Right lobe of liver (tissue), 4 donors: ENCODE data around the gene GALNTL6.

Experiments used
- CTCF ChIP-seq, 4 donors: fragments of 200-600 bp in 3 of 4; fragments of 450-650 bp in 1 of 4; IDR thresholded peaks; one replicate each; pipeline versions ENCODE4 v1.5.1 to v1.8.0; 2016 to 2022; ENCODE audit warnings: antibody characterized with exemption in 4 of 4, mild to moderate bottlenecking in 2 of 4
- POLR2A ChIP-seq: fragments of 450-650 bp; IDR thresholded peaks from one replicate; pipeline ENCODE4 v1.6.1; 2017; ENCODE audit warnings: antibody characterized with exemption, mild to moderate bottlenecking
- donor health status: DM: no; HTN: no; CAD: no.
- donor health status: DM: no; HTN: no; CAD: no.
- donor health status: DM: no; HTN: yes; CAD: no.

GRCh38 chr4:172899861-172900260, 1086.7 kb downstream of the GALNTL6 start:
- no peak for TF ChIP-seq CTCF (IDR thresholded peaks at IDR 0.05)
- TF ChIP-seq POLR2A, result no peak
